Osteocyte (in vitro differentiated cells): ENCODE data around the gene ADAMTSL5. TPM values are rescaled to one million over a fixed set of nuclear protein-coding genes. Genes with fewer than 3 reads are reported as not detected.
"Not testable (repeated sequence)": the region's sequence is repeated elsewhere in the genome, so short reads cannot be mapped to it uniquely, and the experiment has no call there.

ENCODE experiments used
- DNase-seq: peaks from one replicate; pipeline ENCODE4 v3.0.0; 2021; ENCODE audit warnings: mixed read lengths; ENCODE audit not compliant: unreplicated experiment; ENCODE audit errors: extremely low spot score
- H3K27ac Mint-ChIP-seq: one replicate; pipeline ENCODE4 v1.8.0; 2021; ENCODE audit warnings: mild to moderate bottlenecking, mixed read lengths; ENCODE audit not compliant: unreplicated experiment
- H3K27me3 Mint-ChIP-seq: one replicate; pipeline ENCODE4 v1.8.0; 2021; ENCODE audit warnings: mixed read lengths; ENCODE audit not compliant: unreplicated experiment
- H3K36me3 Mint-ChIP-seq: one replicate; pipeline ENCODE4 v1.8.0; 2021; ENCODE audit warnings: mixed read lengths; ENCODE audit not compliant: unreplicated experiment
- H3K4me1 Mint-ChIP-seq: one replicate; pipeline ENCODE4 v1.8.0; 2021; ENCODE audit warnings: mixed read lengths; ENCODE audit not compliant: unreplicated experiment
- H3K4me3 Mint-ChIP-seq: one replicate; pipeline ENCODE4 v1.8.0; 2021; ENCODE audit warnings: mild to moderate bottlenecking, moderate library complexity, mixed read lengths; ENCODE audit not compliant: unreplicated experiment
- H3K9me3 Mint-ChIP-seq: one replicate; pipeline ENCODE4 v1.8.0; 2021; ENCODE audit warnings: mixed read lengths; ENCODE audit not compliant: unreplicated experiment
- total RNA-seq: library from RNA; stranded (reverse); gene quantifications from 2 replicates; pipeline ENCODE4 v1.2.1, GENCODE V29; 2021
- TF ChIP-seq, protein P1 (sequence below): fragments of 200-600 bp; sonication (generic); IDR thresholded peaks from 2 replicates; pipeline ENCODE4 v1.5.0; 2021; ENCODE audit warnings: antibody characterized with exemption, mild to moderate bottlenecking, moderate library complexity

Gene ADAMTSL5
- total RNA-seq, 1 donor from 2014 or later, result 6.4 TPM

DNA sequence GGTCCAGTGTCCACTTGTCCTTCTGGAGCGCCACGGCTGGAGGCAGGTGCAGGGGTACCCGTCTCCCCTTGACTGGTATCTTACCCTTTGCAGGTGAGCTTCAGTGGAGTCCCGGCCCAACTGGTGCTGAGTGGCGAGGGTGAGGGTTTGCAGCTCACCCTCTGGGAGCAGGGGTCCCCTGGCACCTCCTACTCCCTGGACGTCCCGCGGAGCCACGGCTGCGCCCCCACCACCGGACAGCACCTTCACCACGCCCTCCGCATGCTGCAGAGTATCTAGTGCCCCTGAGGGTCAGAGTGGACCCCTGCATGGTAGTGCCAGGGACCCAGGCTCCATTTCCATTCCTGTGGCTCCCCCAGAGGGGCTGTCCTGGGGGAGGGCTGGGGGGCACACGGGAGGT, 22.2 kb upstream of the ADAMTSL5 start:
- Mint-ChIP-seq H3K9me3 (no peaks in the 10 kb centered on the region), H3K4me1 (no peaks in the 10 kb centered on the region), H3K27me3 (peaks cover 3% of the 10 kb centered on the region), H3K36me3 (no peaks in the 10 kb centered on the region), H3K4me3 (no peak overlapping the region), H3K27ac (no peak overlapping the region)
- DNase-seq, result no peak
- TF ChIP-seq, protein P1, sequence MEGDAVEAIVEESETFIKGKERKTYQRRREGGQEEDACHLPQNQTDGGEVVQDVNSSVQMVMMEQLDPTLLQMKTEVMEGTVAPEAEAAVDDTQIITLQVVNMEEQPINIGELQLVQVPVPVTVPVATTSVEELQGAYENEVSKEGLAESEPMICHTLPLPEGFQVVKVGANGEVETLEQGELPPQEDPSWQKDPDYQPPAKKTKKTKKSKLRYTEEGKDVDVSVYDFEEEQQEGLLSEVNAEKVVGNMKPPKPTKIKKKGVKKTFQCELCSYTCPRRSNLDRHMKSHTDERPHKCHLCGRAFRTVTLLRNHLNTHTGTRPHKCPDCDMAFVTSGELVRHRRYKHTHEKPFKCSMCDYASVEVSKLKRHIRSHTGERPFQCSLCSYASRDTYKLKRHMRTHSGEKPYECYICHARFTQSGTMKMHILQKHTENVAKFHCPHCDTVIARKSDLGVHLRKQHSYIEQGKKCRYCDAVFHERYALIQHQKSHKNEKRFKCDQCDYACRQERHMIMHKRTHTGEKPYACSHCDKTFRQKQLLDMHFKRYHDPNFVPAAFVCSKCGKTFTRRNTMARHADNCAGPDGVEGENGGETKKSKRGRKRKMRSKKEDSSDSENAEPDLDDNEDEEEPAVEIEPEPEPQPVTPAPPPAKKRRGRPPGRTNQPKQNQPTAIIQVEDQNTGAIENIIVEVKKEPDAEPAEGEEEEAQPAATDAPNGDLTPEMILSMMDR, result no peak

DNA sequence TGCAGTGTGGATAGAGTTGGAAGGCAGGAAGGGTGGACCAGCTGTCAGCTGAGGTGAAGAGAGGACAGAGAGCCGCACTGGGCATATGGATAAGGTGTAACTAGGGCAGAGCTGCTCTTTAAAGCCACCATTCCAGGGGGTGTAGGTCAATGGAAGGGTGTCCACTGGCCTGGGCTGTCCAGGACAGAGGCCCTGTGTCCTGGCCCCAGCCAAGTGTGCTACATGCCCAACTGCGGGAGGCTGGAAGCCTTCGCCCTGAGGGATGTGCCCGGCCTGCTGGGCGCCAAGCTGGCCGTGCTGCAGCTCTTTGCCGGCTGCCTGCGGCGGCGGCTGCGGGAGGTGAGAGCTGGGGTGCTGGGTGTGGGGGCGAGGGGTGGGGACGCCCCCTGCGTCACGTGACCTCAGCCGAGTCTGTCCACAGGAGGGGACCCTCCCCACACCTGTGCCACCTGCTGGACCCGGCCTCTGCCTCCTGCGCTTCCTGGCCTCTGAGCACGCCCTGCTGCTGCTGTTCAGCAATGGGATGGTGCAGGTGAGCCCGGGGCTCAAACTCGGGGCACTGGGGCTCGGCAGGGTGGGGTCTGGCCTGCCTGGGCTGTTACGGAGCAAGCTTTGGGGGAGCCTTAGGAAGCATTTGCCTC, 20.8 kb upstream of the ADAMTSL5 start:
- Mint-ChIP-seq H3K36me3 (no peaks in the 10 kb centered on the region), H3K27me3 (peaks cover 4% of the 10 kb centered on the region), H3K9me3 (no peaks in the 10 kb centered on the region), H3K4me3 (no peak overlapping the region), H3K27ac (no peak overlapping the region), H3K4me1 (no peaks in the 10 kb centered on the region)
- TF ChIP-seq, protein P1, result no peak
- DNase-seq, result no peak

- no peaks in the 10 kb centered on the region for H3K4me1 Mint-ChIP-seq
- no peaks in the 10 kb centered on the region for H3K36me3 Mint-ChIP-seq
Measured at GRCh38 chr19:1532003-1532402, 19.2 kb upstream of the ADAMTSL5 start.

GRCh38 chr19:1531587-1531986, 18.8 kb upstream of the ADAMTSL5 start:
- Mint-ChIP-seq H3K4me3 (no peak overlapping the region), H3K27me3 (peaks cover 4% of the 10 kb centered on the region), H3K4me1 (no peaks in the 10 kb centered on the region), H3K9me3 (no peaks in the 10 kb centered on the region), H3K27ac (no peak overlapping the region), H3K36me3 (no peaks in the 10 kb centered on the region)
- TF ChIP-seq, protein P1, result no peak
- DNase-seq, result no peak

More at GRCh38 chr19:1532003-1532402, 19.2 kb upstream of the ADAMTSL5 start:
- Mint-ChIP-seq H3K27ac (no peak overlapping the region), H3K4me3 (no peak overlapping the region), H3K27me3 (peaks cover 4% of the 10 kb centered on the region), H3K9me3 (no peaks in the 10 kb centered on the region)
- TF ChIP-seq, protein P1, result no peak
- no peak for DNase-seq

- H3K4me3 Mint-ChIP-seq, H3K9me3 Mint-ChIP-seq: not testable (repeated sequence)
Measured at GRCh38 chr19:1530856-1531255, 18.0 kb upstream of the ADAMTSL5 start.

More at GRCh38 chr19:1530856-1531255, 18.0 kb upstream of the ADAMTSL5 start:
- not testable (repeated sequence) for H3K4me1 Mint-ChIP-seq, H3K27ac Mint-ChIP-seq, H3K36me3 Mint-ChIP-seq, H3K27me3 Mint-ChIP-seq, DNase-seq
